Left hindlimb (tissue), 1 donor: Measurements from ENCODE around the gene E2F6.

Experiments
- DNase-seq: peaks from one replicate; pipeline ENCODE4 v3.0.0-alpha.2; 2018

E2F6 gene, protein sequence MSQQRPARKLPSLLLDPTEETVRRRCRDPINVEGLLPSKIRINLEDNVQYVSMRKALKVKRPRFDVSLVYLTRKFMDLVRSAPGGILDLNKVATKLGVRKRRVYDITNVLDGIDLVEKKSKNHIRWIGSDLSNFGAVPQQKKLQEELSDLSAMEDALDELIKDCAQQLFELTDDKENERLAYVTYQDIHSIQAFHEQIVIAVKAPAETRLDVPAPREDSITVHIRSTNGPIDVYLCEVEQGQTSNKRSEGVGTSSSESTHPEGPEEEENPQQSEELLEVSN

DNA sequence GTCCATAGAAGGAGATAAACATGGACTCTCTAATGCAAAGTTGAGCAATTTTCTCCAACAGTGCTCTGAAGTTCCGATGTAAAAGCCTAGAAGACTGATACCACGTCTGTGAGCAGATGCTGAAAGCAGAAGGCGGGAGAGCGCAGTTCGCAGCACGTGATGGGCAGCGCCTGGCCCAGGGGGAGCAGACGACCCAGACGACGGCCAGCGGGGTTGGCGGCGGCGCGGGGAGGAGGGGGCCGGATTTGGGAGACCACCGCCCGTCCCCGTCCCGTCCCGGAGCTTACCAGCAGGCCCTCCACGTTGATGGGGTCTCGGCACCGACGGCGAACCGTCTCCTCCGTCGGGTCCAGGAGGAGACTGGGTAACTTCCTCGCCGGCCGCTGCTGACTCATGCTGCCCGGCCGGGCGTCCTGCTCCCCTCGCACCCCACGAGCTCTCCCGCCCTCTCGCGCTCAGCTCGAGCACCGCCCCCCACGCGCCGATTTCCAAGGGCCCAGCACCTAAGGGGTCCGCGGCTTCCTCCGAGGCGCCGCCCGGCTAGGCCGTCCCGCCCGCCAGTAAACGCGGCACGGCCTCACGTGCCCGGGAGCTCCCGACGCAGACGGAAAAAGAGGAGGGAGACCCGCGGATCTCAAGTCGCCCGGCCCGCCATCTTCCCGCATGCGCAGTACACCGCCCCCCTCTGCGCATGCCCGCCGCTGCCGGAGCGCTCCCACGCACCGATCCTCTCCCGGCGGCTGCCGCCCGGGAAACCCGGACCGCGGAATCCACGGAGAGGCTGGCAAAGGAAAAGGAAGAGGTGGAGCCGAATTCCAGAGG, at the start of gene E2F6:
E2F6 (minus strand) TSS at position 677 of the 822 bp plus-strand sequence; CDS start at position 395, 282 bp downstream.
- peak; percentile 98 for DNase-seq

DNA sequence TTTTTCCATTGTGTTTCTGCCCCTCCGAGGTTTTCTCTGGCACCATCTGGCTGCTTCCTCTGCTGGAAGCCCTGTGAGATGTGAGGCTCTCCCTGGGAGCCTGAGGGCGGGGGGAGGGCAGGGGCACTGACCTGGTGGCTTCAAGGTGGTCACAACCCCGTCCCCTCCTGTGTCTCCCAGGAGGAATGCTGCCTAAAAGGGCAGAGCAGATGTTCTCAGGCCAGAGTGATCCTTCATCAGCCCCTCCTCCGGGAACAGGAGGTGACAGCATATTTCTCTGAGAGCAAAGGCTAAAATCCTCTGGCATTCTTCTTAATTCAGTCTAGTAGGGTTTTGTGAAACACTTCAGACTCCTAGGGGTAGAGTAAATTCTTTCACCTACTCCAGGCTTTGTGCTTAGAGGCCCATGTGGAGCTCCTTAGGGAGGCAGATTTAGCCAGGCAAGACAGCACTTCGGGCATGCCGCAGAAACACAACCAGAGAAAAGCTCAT, 49.6 kb upstream of the E2F6 start:
- DNase-seq: no peak

DNA sequence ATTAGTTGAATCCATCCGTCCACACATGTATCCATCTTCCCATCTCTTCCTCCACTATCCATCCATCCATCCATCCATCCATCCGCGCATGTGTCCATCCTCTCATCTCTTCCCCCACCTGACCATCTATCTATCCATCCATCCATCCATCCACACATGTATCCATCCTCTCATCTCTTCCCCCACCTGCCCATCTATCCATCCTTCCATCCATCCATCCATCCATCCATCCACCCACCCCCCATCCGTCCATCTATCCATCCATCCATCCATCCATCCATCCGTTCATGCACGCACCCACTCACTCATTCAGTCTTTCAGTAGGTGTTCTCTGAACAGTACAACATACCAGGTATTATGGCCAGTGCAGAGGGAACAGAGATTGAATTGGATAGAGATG, 48.9 kb upstream of the E2F6 start:
- no peak for DNase-seq

DNA sequence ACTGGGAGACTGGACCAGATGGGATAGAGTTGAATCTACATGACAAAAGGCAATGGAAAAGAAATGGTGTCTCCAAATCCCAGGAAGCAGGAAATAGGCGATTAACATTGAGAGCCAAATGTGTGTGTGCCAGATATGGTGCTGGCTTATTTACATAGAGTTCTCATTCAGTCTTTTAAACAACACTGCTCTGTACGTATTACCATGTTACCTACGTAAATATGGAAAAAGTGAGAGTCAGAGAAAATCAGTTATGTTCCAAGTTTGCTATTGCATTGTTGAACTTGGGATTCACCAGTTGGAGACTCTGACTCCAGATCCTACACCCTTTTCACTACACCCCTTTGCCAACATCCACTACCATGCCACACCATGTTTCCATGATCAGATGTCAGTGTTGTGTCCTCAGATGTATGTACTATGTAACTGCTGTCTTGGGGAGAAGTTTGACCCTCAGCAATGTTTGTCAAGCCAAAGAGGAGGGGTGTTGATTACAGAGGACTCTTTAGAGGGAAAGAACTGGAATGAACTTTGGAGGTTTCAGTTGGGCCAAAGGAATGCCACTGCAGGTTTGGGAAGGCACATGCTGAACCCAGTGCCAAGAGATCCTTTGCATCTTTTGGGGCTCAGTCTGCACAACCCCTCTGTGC, 48.2 kb upstream of the E2F6 start:
- no peak for DNase-seq

DNA sequence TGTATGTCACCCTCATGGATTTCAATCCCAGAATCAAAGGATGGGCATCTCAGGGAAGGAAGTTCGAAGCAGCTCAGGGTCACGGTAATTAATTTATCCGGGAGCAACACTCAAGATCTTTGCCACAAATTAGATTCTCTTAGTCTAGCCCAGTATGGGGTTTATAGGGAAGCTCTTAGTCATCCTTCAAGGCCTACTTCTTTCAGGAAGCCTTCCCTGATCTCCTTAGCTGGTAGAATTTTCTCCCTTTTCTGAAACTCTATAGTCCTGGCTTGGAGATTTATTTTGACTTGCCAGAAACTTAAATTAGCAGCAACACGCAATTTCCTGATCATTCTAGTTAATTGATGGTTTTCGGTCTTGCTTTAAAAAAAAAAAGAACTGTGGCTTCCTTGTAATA, 47.4 kb upstream of the E2F6 start:
- no peak for DNase-seq

DNA sequence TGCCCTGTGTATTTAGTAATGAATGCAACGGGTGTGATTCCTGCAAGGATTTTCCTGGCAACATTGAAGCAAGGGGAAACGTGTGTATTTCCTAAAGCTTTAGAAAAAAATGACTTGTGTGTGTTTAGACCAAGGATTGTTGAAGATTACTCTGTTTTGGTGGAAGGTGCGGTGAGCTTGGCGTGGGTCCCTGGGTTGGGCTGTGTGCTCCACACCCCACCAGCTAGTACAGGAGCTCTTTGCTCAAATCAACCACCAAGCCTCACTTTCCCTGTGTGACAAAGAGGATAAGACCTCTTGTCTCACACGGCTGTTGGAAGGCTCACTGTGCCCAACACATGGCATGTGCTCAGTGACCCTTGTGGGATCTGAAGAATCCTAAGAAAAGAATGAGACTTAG, 46.5 kb upstream of the E2F6 start:
- no peak for DNase-seq

DNA sequence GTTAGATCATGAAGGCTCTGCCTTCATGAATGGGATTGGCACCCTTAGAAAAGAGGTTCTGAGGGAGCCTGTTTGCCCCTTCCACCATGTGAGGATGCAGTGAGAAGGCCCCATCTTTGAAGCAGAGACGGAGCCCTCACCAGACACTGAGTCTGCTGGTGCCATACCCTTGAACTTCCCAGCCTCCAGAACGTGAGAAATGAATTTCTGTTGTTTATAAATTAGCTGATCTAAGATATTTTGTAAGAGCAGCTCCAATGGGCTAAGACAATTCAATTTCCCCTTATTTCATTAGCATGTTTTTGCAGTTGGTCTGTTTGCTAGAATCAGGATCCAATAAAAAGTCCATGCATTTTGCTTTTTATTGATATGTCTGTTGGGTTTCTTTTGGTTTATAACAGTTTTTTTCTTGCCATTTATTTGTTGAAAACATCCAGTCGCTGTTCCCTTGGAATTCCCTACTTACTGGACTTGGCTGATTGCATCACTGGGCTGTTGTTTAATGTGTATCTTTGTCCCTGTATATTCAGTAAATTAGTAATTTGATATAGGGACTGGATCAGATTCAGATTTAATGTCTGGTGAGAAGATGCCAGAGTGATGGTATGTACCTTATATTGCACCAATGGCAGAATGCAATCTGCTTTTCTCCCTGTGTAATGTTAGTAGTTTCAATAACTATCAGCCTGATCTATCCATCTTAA, 43.8 kb upstream of the E2F6 start:
- no peak for DNase-seq

DNA sequence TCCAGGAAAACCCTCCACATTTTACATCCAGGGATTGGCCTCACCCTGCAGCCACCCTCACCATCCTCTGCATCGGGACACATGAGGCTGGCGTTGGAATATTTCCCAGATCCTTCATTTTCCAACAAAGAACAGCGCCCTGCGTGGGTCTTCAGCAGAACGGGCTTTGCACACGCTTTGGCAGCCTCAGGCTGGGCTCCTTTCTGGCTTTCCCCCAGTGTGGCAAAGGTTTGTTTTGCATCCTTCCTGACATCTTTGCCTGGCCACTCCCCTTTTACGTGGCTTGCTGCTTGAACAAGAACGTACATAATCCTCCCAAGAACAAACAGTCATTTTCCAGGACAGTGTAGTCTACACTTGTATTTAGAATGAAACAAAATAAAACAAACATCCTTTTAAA, 42.3 kb upstream of the E2F6 start:
- DNase-seq: no peak

DNA sequence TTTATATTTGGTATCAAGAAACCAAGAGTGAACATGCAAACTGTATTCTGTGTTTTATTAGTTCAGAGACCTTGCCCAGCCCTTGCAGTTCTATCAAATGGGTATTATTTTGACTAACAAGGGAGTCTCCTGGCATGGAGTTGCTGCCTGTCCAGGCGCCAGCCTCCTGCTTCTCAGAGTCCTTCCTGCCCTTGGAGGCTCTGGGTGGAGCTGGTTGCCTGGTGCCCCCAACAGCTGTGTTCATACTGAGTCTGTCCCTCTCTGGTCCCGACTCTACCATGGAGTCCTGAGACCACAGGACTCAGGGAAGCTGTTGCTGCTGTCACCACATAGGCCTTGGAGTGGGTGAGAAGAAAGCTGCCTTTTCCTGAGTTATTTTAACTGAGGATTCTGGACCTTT, 41.6 kb upstream of the E2F6 start:
- DNase-seq: no peak

DNA sequence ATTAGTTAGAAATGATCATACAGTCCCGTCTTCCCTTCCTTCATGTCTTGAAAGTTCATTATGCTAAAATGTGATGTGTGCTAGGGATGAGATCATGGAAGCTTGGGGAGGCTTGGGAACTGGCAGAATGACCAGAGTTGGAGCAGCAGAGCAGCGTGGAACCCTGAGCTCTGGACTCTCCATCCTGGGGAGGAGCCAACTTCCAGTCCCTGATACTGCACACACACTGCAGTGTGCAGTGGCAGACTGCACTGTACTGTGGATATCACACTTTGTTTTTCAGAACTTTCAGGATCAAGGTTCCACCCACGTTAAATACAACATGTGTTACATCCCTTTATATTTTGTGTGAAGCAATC, 40.6 kb upstream of the E2F6 start:
- DNase-seq: peak; percentile 51

DNA sequence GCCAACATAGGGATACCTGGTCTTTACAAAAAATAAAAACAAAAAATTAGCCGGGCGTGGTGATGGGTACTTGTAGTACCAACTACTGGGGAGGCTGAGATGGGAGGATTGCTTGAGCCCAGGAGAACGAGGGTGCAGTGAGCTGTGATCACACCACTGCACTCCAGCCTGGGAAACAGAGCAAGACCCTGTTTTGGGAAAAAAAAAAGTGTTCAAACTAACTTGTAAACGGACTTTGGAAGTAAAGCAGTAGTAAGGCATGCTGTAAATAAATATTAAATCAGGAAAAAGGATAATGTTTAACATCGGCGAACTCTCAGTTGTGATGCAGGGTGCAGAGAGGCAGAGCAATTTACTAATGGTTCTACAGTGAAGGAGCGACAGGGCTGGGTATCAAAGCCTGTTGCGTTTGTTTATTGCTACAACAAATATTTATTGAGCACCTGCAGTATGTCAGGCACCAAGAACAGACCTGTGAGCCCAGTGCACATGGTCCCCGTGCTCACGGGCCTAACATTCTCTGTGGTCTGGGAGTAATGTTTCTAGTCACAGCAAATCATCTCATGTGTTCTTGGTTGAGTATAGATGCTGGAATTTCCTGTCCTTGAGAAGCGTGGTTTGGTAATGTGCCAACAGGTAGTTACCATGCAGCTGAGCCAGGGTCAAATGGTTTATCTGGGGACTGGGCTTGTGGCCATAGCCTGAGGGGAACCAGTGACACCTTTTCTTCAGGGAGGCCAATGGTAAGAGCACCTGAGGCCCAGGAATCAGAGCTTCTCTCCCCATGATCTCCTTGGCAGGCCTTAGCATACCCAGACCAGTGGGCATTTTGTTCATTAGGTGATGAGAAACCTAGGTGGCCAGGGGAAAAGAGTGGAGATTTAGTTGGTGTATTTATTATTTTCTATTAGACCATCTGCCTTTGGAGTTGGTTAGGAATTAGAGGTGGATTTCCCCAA, 40.0 kb upstream of the E2F6 start:
- no peak for DNase-seq

DNA sequence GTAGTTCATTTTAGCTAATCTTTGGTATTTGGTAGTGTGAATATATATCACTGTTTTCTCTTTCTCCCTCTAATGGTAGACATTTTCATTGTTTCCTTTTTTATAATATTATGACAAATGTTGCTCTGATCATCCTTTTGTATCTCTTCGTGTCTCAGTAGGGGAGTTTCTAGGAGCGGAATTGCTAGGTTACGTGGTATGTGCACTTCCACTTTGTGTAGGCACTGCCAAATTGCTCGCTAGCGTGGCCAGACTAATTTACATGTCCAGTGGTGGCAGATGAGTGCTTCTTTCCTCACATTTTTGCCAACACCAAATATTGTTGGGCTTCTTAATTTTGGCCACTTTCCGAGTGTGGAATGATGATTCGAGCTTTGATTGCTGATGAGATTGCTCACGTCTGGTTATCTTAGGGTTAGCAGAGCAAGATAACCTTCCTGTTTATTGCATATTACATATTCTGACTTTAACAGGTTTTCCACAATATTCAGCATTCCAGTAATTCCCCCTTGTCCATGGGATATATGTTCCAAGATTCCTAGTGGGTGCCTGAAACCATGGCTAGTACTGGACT, 37.5 kb upstream of the E2F6 start:
- no peak for DNase-seq

DNA sequence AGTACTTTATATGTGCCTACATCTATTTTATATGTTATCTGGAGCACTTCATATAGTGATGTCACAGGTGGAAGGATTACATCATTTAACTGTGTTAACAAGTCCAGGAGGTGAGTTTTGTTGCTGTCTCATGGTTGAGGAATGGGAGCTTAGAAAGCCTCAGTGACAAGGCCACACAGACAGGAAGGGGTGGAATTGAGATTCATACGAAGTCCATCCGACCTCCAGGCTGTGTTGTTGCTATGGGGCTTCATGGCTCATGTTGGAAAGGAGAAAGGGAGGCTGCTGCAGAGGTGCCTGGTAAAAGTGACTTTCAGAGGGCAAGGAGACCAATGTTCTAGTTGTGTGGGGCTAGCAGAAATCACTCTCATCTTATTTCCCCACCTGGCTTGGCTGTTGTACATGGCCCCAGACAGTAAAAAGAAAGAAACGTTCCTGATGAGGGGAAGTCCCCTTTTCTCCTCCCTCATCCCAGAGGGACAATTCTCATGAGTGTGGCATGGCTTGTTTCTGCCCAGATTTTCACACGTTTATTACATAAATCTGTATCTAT, 36.9 kb upstream of the E2F6 start:
- no peak for DNase-seq

DNA sequence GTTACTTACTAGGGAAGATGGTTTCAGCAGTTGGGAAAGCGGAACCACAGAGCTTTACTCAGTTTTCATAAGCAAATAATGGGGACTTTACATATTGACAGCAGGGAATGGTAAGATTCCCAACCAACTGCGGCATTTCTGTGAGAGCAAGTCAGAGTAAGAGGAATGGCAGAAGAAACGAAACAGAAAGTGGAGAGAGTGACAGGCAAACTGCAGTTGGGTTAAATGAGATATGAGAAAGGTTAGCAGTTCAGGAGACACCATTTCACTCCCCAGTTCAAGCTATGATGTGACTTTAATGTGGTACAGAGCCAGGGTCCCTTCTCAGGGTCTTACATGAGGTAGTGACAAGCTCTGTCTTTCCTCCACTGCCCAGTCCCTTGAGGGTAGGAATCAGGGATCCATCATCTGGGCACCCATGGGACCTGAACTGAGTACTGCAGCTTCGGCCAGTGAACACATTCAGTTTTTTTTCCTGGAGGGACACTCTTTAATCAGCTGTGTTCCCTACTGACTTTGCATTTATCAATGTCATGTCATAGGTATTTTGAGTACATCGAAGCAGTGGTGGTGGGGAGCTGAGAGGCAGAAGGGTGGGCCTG, 34.8 kb upstream of the E2F6 start:
- no peak for DNase-seq

DNA sequence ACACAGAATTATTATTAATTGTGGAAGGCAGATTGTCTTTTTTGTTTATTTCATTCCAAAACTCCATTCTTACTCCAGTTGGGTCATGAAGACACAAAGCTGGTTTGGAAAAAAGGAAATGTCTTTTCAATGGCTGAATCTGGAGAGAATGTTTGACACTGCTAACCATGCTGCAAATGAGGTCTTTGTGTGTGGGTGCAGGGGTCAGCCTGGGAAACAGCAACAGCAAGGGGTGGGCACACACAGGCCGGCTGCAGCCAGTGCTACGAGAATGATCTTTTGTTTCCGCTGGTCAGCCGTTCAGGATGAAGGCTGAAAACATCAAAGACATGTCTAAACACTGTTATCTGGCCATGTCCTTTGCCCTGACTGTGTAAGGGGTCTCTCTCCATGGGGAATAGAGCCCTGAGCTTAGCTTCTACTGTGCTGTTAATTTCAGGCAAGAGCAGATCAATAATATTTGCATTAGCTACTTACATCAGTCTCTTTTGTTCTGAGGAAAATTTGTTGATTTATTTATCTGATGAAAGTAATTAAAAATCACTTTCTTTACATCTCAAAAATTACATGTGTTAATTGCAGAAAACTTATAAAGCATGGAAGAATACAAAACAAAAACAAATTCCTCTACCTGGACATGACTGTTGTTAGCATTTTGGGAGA, 33.3 kb upstream of the E2F6 start:
- no peak for DNase-seq

DNA sequence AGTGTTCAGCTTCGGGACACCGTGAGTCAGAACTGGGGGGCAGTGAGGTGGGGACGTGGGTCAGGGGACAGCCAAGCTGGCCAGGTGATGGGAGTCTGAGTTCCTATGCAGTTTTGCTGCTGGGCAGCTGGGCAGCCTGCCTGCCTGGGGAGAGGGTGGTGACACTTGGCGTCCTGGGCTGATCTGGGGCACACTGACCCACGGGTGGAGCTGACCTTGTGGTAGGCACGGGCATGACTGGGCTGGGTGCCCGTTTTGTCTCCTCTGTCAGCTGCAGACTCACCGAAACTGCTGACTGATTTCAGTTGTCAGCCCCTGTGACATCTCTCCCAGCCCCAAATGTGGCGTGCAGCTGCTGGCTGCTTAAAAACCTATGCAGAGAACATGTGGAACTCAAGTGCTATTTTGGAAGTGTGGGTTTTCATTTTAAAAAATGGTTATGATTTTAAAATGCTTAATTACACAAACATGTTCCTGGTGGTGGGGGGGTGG, 32.6 kb upstream of the E2F6 start:
- DNase-seq: peak; percentile 55

DNA sequence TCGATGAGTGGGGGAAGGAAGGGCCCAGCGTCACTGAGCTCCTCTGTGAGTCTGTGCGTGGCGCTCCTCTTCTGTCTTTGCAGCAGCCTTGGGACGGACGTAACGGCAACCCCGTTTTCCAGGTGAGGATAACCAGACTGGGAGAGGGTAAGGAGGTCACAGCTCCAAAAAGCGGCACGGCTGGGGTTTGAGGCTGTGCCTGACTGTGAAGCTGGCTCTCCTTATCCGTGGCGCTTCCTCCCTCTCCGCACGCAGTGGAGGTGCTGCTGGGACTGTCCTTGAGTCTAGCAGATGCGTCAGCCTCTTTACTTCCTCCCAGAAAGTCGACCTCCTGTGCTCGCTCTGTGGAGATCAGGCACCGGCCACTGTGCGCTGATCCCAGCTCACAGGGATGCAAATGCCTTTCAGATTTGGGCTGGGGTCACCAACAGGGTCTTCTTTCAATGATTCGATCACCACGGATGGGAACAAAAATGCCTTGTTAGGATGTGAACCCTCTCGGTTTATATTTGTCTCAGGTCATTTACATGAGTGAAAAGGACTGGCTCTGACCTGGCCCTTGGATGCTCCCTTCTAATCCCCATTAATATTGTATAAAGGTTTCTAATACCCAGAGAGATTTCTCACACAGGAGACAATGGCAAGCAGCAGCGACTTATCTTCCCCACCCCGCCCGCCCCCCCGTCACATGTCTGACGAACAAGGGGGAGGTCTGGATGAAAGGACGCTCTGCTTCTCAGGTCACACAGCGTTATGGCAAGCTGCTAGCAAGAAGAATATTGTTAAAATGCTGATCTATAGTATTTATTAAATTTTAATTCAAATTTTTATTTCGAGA, 30.1 kb upstream of the E2F6 start:
- no peak for DNase-seq

DNA sequence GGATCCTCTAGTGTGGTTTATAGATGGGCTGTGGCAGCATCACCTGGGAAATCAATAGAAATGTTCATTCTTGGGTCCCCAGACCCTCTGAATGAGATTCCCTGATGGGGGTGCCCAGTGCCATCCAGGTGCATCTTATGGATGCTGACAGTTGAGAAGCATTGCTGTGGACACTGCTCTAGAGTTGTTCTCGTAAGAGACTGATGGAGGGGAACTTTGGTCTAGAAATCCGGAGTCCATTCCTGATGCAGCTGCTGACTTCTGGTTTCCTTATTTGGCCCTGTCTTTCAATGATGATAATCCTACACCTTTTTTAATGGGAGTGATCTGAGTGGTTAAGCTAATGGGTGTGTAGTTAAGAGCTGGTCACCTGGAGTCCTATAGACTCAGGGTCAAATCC, 28.3 kb upstream of the E2F6 start:
- DNase-seq: no peak

DNA sequence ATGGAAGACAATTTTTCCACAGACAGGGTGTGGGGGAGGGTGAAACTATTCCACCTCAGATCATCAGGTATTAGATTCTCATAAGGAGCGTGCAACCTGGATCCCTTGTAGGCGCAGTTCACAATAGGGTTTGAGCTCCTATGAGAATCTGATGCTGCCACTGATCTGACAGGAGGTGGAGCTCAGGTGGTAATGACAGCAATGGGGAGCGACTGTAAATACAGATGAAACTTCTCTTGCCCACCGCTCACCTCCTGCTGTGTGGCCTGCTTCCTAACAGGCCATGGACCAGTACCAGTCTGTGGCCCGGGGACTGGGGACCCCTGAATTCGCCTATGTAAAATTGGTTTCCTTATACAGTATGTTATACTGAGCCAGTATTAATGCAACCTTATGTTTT, 27.3 kb upstream of the E2F6 start:
- no peak for DNase-seq
